Measurements from ENCODE around the gene PSKH1. TPM values are rescaled to one million over a fixed set of nuclear protein-coding genes. Genes with fewer than 3 reads are reported as not detected.

PSKH1 gene
- total and polyA plus RNA-seq, 9 of the 15 experiments (the other 6 are each of a cell fraction or from before 2014, with no cell fraction given), result 0.96 to 20.9 (median 9.4) TPM

- TF ChIP-seq ARID4B (CRISPR knock-in tag; IDR thresholded peaks at IDR 0.05), result no peak
- TF ChIP-seq IRF9 (tag; IDR thresholded peaks at IDR 0.05), result no peak
- no peak for TF ChIP-seq MAFF (IDR thresholded peaks at IDR 0.05; ENCODE audit: low read length)
- TF ChIP-seq RREB1 (CRISPR knock-in tag; IDR thresholded peaks at IDR 0.05), result no peak
- TF ChIP-seq MTA2 (IDR thresholded peaks at IDR 0.05; ENCODE audit: low read depth), result no peak
- no peak for TF ChIP-seq ARHGAP35 (IDR thresholded peaks at IDR 0.05; ENCODE audit: partially characterized antibody)
- TF ChIP-seq SRF (CRISPR knock-in tag; IDR thresholded peaks at IDR 0.05), result no peak
- TF ChIP-seq NRF1 (conservative IDR thresholded peaks at IDR 0.05 in 1 of 2, IDR thresholded peaks at IDR 0.05 in 1 of 2), result no peak
- no peak for TF ChIP-seq TOE1 (IDR thresholded peaks at IDR 0.05; ENCODE audit: borderline replicate concordance)
- no peak for TF ChIP-seq TOE1 (CRISPR knock-in tag; IDR thresholded peaks at IDR 0.05; ENCODE audit: borderline replicate concordance, low read depth)
- TF ChIP-seq MCM7 (IDR thresholded peaks at IDR 0.05), result no peak
- TF ChIP-seq ZNF398 (CRISPR knock-in tag; IDR thresholded peaks at IDR 0.05), result no peak
- TF ChIP-seq RUNX1 (IDR thresholded peaks at IDR 0.05; ENCODE audit: low read depth), result no peak
- TF ChIP-seq BMI1 (IDR thresholded peaks at IDR 0.05; ENCODE audit: low read length), result no peak
- no peak for TF ChIP-seq CEBPB (tag; IDR thresholded peaks at IDR 0.05)
These were observed 24.8 kb downstream of the PSKH1 start (continued) for GRCh38 chr16:67917852-67918236.
